ENCODE measurements around the gene ADIPOR2.

Gene ADIPOR2

GRCh38 chr12:1801303-1801975 lies 110.6 kb downstream of the ADIPOR2 start:
- TF ChIP-seq CTCF (IDR thresholded peaks at IDR 0.05; ENCODE audit: borderline replicate concordance, insufficient read depth, low read depth, low read length) = no peak
- no peak overlapping the region for H3K4me3 ChIP-seq (ENCODE audit: low read depth, low read length)

GRCh38 chr12:1803736-1804135 lies 112.9 kb downstream of the ADIPOR2 start:
- TF ChIP-seq CTCF (IDR thresholded peaks at IDR 0.05; ENCODE audit: borderline replicate concordance, insufficient read depth, low read depth, low read length) = no peak
- H3K4me3 ChIP-seq (ENCODE audit: low read depth, low read length) = no peak overlapping the region

- no peak for TF ChIP-seq CTCF (IDR thresholded peaks at IDR 0.05; ENCODE audit: borderline replicate concordance, insufficient read depth, low read depth, low read length)
- no peak overlapping the region for H3K4me3 ChIP-seq (ENCODE audit: low read depth, low read length)
Measured at GRCh38 chr12:1804545-1805332, 113.9 kb downstream of the ADIPOR2 start.

DNA sequence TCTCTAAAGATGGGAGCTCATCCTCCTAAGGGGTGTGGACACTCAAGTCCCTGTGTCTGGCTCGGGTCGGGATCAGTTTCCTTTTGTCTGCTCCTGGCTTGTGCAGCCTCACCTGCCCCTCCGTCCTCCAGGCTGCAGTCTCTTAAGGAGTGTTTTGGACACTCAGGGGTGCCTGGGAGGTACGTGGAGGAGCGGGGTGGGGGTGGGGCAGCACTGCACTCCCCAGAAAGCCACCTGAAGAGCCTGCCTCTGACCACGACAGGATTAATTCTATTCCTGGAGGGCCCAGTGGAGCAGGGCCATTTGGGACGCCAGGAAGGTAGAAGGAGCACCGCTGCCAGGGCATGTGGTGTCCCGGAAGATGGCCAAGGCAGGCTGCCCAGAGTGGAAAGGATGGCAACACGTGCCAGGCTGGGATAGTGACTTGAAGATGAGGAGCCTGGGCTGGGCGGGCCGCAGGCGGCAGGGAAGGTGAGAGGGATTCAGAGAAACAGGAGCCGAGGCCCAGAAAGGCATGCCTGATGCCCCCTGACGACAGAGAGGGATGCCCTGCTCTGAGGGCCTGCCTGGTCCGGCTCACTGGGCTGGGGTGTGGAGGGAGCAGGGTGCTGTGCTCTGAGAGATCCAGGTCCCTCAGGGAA lies 114.7 kb downstream of the ADIPOR2 start:
- no peak overlapping the region for H3K4me3 ChIP-seq (ENCODE audit: low read depth, low read length)
- no peak for TF ChIP-seq CTCF (IDR thresholded peaks at IDR 0.05; ENCODE audit: borderline replicate concordance, insufficient read depth, low read depth, low read length)

DNA sequence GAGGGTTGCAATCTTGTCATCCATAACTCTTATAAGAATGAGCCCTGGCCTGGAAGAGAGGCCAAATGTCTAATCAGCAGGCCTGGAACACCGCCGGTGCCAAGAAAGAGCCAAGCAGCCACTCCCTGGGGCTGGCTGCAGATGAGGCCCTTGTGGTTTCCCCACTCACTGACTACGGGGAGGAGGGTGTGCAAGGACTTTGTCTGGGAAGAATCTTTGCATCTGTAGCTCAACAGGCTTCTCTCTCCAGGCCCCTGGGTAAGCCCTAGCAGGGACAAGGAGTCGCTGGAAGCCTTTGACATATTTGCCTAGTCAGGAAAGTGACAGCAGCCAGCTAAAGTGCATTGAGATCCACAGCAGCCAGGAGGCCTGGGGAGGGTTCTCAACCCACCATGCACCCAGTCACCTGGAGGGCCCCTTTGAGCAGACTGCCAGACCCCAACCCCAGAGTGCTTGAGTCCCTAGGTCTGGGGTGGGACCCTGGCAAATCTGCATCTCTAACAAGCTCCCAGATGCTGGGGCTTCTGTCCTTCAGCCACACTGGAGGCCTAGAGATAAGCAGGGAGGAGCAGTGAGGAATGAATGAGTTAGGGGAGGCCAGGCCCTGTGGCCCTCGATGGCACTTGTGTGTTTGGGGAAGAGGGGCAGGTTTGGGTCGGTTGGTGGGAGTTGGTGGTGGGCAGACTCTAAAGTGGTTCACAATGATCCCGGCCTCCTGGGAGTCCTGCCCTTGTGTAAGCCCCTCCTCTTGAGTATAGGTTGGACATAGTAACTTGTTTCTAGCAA lies 115.6 kb downstream of the ADIPOR2 start:
- TF ChIP-seq CTCF (IDR thresholded peaks at IDR 0.05; ENCODE audit: borderline replicate concordance, insufficient read depth, low read depth, low read length) = no peak

DNA sequence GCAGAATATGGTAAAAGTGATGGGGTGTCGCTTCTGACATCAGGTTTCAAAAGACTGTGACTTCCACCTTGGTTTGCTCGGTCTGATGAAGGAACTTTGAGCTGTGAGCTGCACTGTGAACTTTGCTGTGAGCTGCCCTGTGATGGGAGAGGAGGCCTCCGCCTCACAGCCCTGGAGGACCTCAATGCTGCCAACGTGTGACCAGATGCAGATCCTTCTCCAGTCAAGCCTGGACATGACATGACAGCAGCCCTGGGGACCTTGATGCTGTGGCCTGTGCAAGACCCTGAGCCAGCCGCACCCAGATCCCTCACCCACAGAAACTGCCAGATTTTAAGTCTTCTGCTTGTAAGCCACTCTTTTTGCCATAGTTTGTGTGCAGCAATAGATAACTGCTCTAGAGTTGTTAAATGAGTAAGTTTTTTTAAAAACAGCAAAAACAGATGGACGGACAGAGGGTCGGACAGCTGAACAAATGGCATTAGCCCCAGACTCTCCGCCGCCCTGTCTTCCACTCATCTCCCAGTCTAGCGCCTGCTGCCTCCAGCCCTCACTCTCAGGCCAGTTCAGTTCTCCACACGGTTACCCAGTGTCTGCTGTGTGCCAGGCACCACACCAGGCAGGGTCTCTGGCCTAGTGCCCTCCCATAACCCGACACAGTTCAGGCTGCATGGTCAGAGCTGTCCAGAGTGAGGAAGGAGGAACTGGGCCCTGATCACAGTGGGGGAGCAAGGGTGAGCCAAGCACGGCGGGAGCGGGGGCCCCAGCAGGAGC lies 116.4 kb downstream of the ADIPOR2 start:
- H3K4me3 ChIP-seq (ENCODE audit: low read depth, low read length) = no peak overlapping the region
- no peak for TF ChIP-seq CTCF (IDR thresholded peaks at IDR 0.05; ENCODE audit: borderline replicate concordance, insufficient read depth, low read depth, low read length)

More for the DNA sequence above, 115.6 kb downstream of the ADIPOR2 start:
- H3K4me3 ChIP-seq (ENCODE audit: low read depth, low read length) = no peak overlapping the region
